ENCODE measurements around the gene GUCY2D.

GRCh38 chr17:8001976-8002720 lies at the start of gene GUCY2D:
- no peak for TF ChIP-seq CTCF (IDR thresholded peaks at IDR 0.05)
- TF ChIP-seq EP300 (IDR thresholded peaks at IDR 0.05) = no peak
- no peak for TF ChIP-seq POLR2AphosphoS5 (IDR thresholded peaks at IDR 0.05)
- TF ChIP-seq POLR2A (IDR thresholded peaks at IDR 0.05) = no peak

Measured in sigmoid colon (tissue), 4 donors.